ENCODE results near the gene ZNF775.

The ZNF775 gene

GRCh38 chr7:150378853-150379440 lies at the start of gene ZNF775:
TSS of gene ZNF775 (plus strand) at chr7:150379330. CDS start at chr7:150388471, 9,141 bp downstream.
- FAIRE-seq, result no peak

- no peak for FAIRE-seq
Observed at GRCh38 chr7:150329331-150330120, 49.6 kb upstream of the ZNF775 start.

GRCh38 chr7:150330211-150330885 lies 48.8 kb upstream of the ZNF775 start:
- no peak for FAIRE-seq

- no peak for FAIRE-seq
Observed at GRCh38 chr7:150332852-150333635, 46.1 kb upstream of the ZNF775 start.

GRCh38 chr7:150333659-150334058 lies 45.5 kb upstream of the ZNF775 start:
- no peak for FAIRE-seq

- no peak for FAIRE-seq
Observed at GRCh38 chr7:150334108-150334507, 45.0 kb upstream of the ZNF775 start.

- no peak for FAIRE-seq
Observed at GRCh38 chr7:150335108-150335773, 43.9 kb upstream of the ZNF775 start.

GRCh38 chr7:150335774-150336112 lies 43.4 kb upstream of the ZNF775 start:
- FAIRE-seq, result no peak

GRCh38 chr7:150336746-150337145 lies 42.4 kb upstream of the ZNF775 start:
- no peak for FAIRE-seq

GRCh38 chr7:150337179-150337578 lies 42.0 kb upstream of the ZNF775 start:
- FAIRE-seq, result no peak

- FAIRE-seq, result no peak
Observed at GRCh38 chr7:150337659-150338081, 41.5 kb upstream of the ZNF775 start.

- no peak for FAIRE-seq
Observed at GRCh38 chr7:150338166-150338829, 40.8 kb upstream of the ZNF775 start.

- no peak for FAIRE-seq
Observed at GRCh38 chr7:150339409-150339809, 39.7 kb upstream of the ZNF775 start.

GRCh38 chr7:150340024-150340749 lies 38.9 kb upstream of the ZNF775 start:
- no peak for FAIRE-seq

- no peak for FAIRE-seq
Observed at GRCh38 chr7:150340875-150341262, 38.3 kb upstream of the ZNF775 start.

GRCh38 chr7:150341263-150342120 lies 37.6 kb upstream of the ZNF775 start, which contains the start of gene RARRES2:
TSS of gene RARRES2 (minus strand) at chr7:150341629. CDS start at chr7:150340609, 1,020 bp downstream.
- FAIRE-seq, result no peak

GRCh38 chr7:150342121-150342408 lies 37.1 kb upstream of the ZNF775 start:
- no peak for FAIRE-seq

- FAIRE-seq, result no peak
Observed at GRCh38 chr7:150343225-150343624, 35.9 kb upstream of the ZNF775 start.

- FAIRE-seq, result peak; percentile 81
Observed at GRCh38 chr7:150344299-150344698, 34.8 kb upstream of the ZNF775 start.

GRCh38 chr7:150345012-150345411 lies 34.1 kb upstream of the ZNF775 start:
- FAIRE-seq, result no peak

Data from A204.1 (cell line).